Activated CD4-positive, alpha-beta T cell treated with anti-CD3 and anti-CD28 coated beads for 36 hours (primary cell): ENCODE measurements around the gene CHI3L2. TPM values are rescaled to one million over a fixed set of nuclear protein-coding genes. Genes with fewer than 3 reads are reported as not detected.

Experiments used
- ATAC-seq: fragments of 200-7000 bp; cut with Tn5 transposase; one replicate; pipeline ENCODE4 v1.10.0; 2021; ENCODE audit warnings: mild to moderate bottlenecking, moderate library complexity
- CTCF ChIA-PET: fragments of 350-600 bp; sonication (Branson Sonifier 250); formaldehyde crosslinking; loops from one replicate; lab custom pipeline; 2021; ENCODE audit warnings: antibody characterized with exemption; lab: Charles Lee
- POLR2A ChIA-PET: fragments of 350-600 bp; sonication (Branson Sonifier 250); formaldehyde crosslinking; loops from one replicate; lab custom pipeline; 2021; ENCODE audit warnings: antibody characterized with exemption, inconsistent platforms; lab: Charles Lee
- DNase-seq: peaks from one replicate; pipeline ENCODE4 v3.0.0-alpha.2; 2020
- H3K27ac Mint-ChIP-seq: one replicate; pipeline ENCODE4 v1.8.0; 2021; ENCODE audit warnings: mixed read lengths
- H3K27me3 Mint-ChIP-seq: one replicate; pipeline ENCODE4 v1.8.0; 2021; ENCODE audit warnings: mixed read lengths
- H3K36me3 Mint-ChIP-seq: one replicate; pipeline ENCODE4 v1.8.0; 2021; ENCODE audit warnings: low read depth, mixed read lengths
- H3K4me1 Mint-ChIP-seq: one replicate; pipeline ENCODE4 v1.8.0; 2021; ENCODE audit warnings: mixed read lengths
- H3K4me3 Mint-ChIP-seq: one replicate; pipeline ENCODE4 v1.8.0; 2021; ENCODE audit warnings: mild to moderate bottlenecking, moderate library complexity, mixed read lengths
- H3K9me3 Mint-ChIP-seq: one replicate; pipeline ENCODE4 v1.8.0; 2021; ENCODE audit warnings: low read depth, mixed read lengths
- intact Hi-C, 2 experiments: fragments of 100-400 bp; cut with DNase I in 1 of 2; cut with micrococcal nuclease in 1 of 2; formaldehyde crosslinking; loops; one replicate each; pipeline versions ENCODE4 v1.14.2 to v1.15.1; 2022 to 2024; cut with DNase I, micrococcal nuclease
- total RNA-seq, 2 experiments: library from RNA; stranded (reverse); gene quantifications; one replicate each; pipeline ENCODE4 v1.2.3, GENCODE V29; 2021

CHI3L2 gene
- total RNA-seq, 2 experiments from 2014 or later = 12.7 TPM

GRCh38 chr1:111272081-111272480 lies 44.6 kb downstream of the CHI3L2 start:
- peaks cover 36% of the 10 kb centered on the region for H3K4me1 Mint-ChIP-seq
- DNase-seq (no peak), ATAC-seq (no peak)
- ChIA-PET CTCF (interaction anchor here (0.6 to 1.1 kb wide), 3 partner anchors 10 to 109 kb away, joined by 3 read pairs; no protein-coding TSS in a partner anchor), POLR2A (interaction anchor here (0.7 kb wide), 1 partner anchor 151 kb away, joined by 5 read pairs; no protein-coding TSS in a partner anchor)
- intact Hi-C loops = no loop called here
- H3K4me3 Mint-ChIP-seq = no peak overlapping the region
- H3K36me3 Mint-ChIP-seq = peaks cover 1% of the 10 kb centered on the region
- H3K9me3 Mint-ChIP-seq = peaks cover 5% of the 10 kb centered on the region
- H3K27me3 Mint-ChIP-seq = peaks cover 29% of the 10 kb centered on the region
- H3K27ac Mint-ChIP-seq = no peak overlapping the region

GRCh38 chr1:111274653-111275052 lies 47.1 kb downstream of the CHI3L2 start:
- no peak overlapping the region for H3K4me3 Mint-ChIP-seq
- peaks cover 28% of the 10 kb centered on the region for H3K27me3 Mint-ChIP-seq
- ATAC-seq (peak; percentile 82), DNase-seq (peak; percentile 32)
- POLR2A ChIA-PET = interaction anchor here (0.6 to 1.2 kb wide), 2 partner anchors 55 to 766 kb away, joined by 3 to 4 read pairs; no protein-coding TSS in a partner anchor
- peaks cover 39% of the 10 kb centered on the region for H3K4me1 Mint-ChIP-seq
- CTCF ChIA-PET = interaction anchor here (0.9 to 1.6 kb wide), 8 partner anchors 14 to 76 kb away, joined by 3 to 6 read pairs (median 4); no protein-coding TSS in a partner anchor
- H3K27ac Mint-ChIP-seq = peak overlapping the region; percentile 24
- intact Hi-C loops = loop anchor here (2.0 kb wide), 2 partner anchors 46 to 52 kb away; no protein-coding TSS in a partner anchor
- H3K9me3 Mint-ChIP-seq = peaks cover 5% of the 10 kb centered on the region
- H3K36me3 Mint-ChIP-seq = peaks cover 1% of the 10 kb centered on the region

GRCh38 chr1:111275079-111275478 lies 47.6 kb downstream of the CHI3L2 start:
- H3K27ac Mint-ChIP-seq = peak overlapping the region; percentile 51
- ATAC-seq (peak; percentile 74), DNase-seq (peak; percentile 63)
- intact Hi-C loops = loop anchor here (2.0 kb wide), 2 partner anchors 46 to 52 kb away; no protein-coding TSS in a partner anchor
- ChIA-PET POLR2A (interaction anchor here (0.6 to 1.2 kb wide), 2 partner anchors 55 to 765 kb away, joined by 3 to 4 read pairs; no protein-coding TSS in a partner anchor), CTCF (interaction anchor here (0.9 to 1.6 kb wide), 7 partner anchors 13 to 76 kb away, joined by 3 to 6 read pairs (median 3); no protein-coding TSS in a partner anchor)
- peaks cover 1% of the 10 kb centered on the region for H3K36me3 Mint-ChIP-seq
- H3K9me3 Mint-ChIP-seq = peaks cover 5% of the 10 kb centered on the region
- H3K27me3 Mint-ChIP-seq = peaks cover 25% of the 10 kb centered on the region
- H3K4me1 Mint-ChIP-seq = peaks cover 39% of the 10 kb centered on the region
- no peak overlapping the region for H3K4me3 Mint-ChIP-seq

GRCh38 chr1:111275780-111276433 lies 48.4 kb downstream of the CHI3L2 start:
- ATAC-seq = no peak
- DNase-seq = no peak
- Mint-ChIP-seq H3K27ac (peak overlapping the region; percentile 69), H3K4me3 (no peak overlapping the region), H3K4me1 (peaks cover 37% of the 10 kb centered on the region), H3K36me3 (peaks cover 1% of the 10 kb centered on the region), H3K27me3 (peaks cover 18% of the 10 kb centered on the region), H3K9me3 (peaks cover 5% of the 10 kb centered on the region)
- ChIA-PET CTCF (no interaction called here), POLR2A (no interaction called here)
- intact Hi-C loops = loop anchor here (2.0 kb wide), 2 partner anchors 47 to 53 kb away; no protein-coding TSS in a partner anchor

- no peak for DNase-seq
- Mint-ChIP-seq H3K36me3 (no peaks in the 10 kb centered on the region), H3K9me3 (peaks cover 5% of the 10 kb centered on the region), H3K4me3 (no peak overlapping the region), H3K4me1 (peaks cover 28% of the 10 kb centered on the region), H3K27me3 (no peaks in the 10 kb centered on the region), H3K27ac (no peak overlapping the region)
- POLR2A ChIA-PET = no interaction called here
- CTCF ChIA-PET = interaction anchor here (1.2 kb wide), 3 partner anchors 8 to 56 kb away, joined by 3 to 5 read pairs (median 3); no protein-coding TSS in a partner anchor
- ATAC-seq = no peak
- intact Hi-C loops = no loop called here
Measured at GRCh38 chr1:111279144-111279543, 51.6 kb downstream of the CHI3L2 start.

GRCh38 chr1:111280267-111280666 lies 52.8 kb downstream of the CHI3L2 start:
- intact Hi-C loops = no loop called here
- no peak overlapping the region for H3K4me3 Mint-ChIP-seq
- ATAC-seq (no peak), DNase-seq (no peak)
- H3K4me1 Mint-ChIP-seq = peaks cover 17% of the 10 kb centered on the region
- H3K27ac Mint-ChIP-seq = no peak overlapping the region
- ChIA-PET POLR2A (no interaction called here), CTCF (interaction anchor here (1.2 kb wide), 3 partner anchors 9 to 57 kb away, joined by 3 to 5 read pairs (median 3); no protein-coding TSS in a partner anchor)
- no peaks in the 10 kb centered on the region for H3K27me3 Mint-ChIP-seq
- no peaks in the 10 kb centered on the region for H3K36me3 Mint-ChIP-seq
- peaks cover 5% of the 10 kb centered on the region for H3K9me3 Mint-ChIP-seq

- Mint-ChIP-seq H3K27ac (no peak overlapping the region), H3K27me3 (no peaks in the 10 kb centered on the region), H3K4me3 (no peak overlapping the region), H3K36me3 (no peaks in the 10 kb centered on the region), H3K4me1 (peaks cover 7% of the 10 kb centered on the region), H3K9me3 (peaks cover 2% of the 10 kb centered on the region)
- DNase-seq (no peak), ATAC-seq (no peak)
- intact Hi-C loops = no loop called here
- ChIA-PET POLR2A (no interaction called here), CTCF (interaction anchor here (0.6 to 0.9 kb wide), 4 partner anchors 9 to 49 kb away, joined by 3 read pairs; no protein-coding TSS in a partner anchor)
Measured at GRCh38 chr1:111281411-111281810, 53.9 kb downstream of the CHI3L2 start.

- no peak for ATAC-seq
- Mint-ChIP-seq H3K4me1 (peaks cover 2% of the 10 kb centered on the region), H3K4me3 (no peak overlapping the region), H3K27ac (no peak overlapping the region), H3K9me3 (no peaks in the 10 kb centered on the region), H3K27me3 (no peaks in the 10 kb centered on the region), H3K36me3 (no peaks in the 10 kb centered on the region)
- ChIA-PET CTCF (no interaction called here), POLR2A (no interaction called here)
- no peak for DNase-seq
- intact Hi-C loops = no loop called here
Measured at GRCh38 chr1:111283838-111284237, 56.3 kb downstream of the CHI3L2 start.

GRCh38 chr1:111285879-111286278 lies 58.4 kb downstream of the CHI3L2 start:
- H3K36me3 Mint-ChIP-seq = no peaks in the 10 kb centered on the region
- no peak for ATAC-seq
- no peaks in the 10 kb centered on the region for H3K27me3 Mint-ChIP-seq
- no peaks in the 10 kb centered on the region for H3K4me1 Mint-ChIP-seq
- no peak for DNase-seq
- H3K4me3 Mint-ChIP-seq = no peak overlapping the region
- no peaks in the 10 kb centered on the region for H3K9me3 Mint-ChIP-seq
- intact Hi-C loops = no loop called here
- CTCF ChIA-PET = no interaction called here
- POLR2A ChIA-PET = no interaction called here
- no peak overlapping the region for H3K27ac Mint-ChIP-seq

- DNase-seq (no peak), ATAC-seq (no peak)
- no peak overlapping the region for H3K27ac Mint-ChIP-seq
- H3K27me3 Mint-ChIP-seq = no peaks in the 10 kb centered on the region
- no peaks in the 10 kb centered on the region for H3K9me3 Mint-ChIP-seq
- no peak overlapping the region for H3K4me3 Mint-ChIP-seq
- no peaks in the 10 kb centered on the region for H3K36me3 Mint-ChIP-seq
- ChIA-PET CTCF (no interaction called here), POLR2A (no interaction called here)
- no peaks in the 10 kb centered on the region for H3K4me1 Mint-ChIP-seq
- intact Hi-C loops = no loop called here
Measured at GRCh38 chr1:111286912-111287311, 59.4 kb downstream of the CHI3L2 start.

- no peaks in the 10 kb centered on the region for H3K9me3 Mint-ChIP-seq
- no peaks in the 10 kb centered on the region for H3K36me3 Mint-ChIP-seq
- no peak overlapping the region for H3K27ac Mint-ChIP-seq
- no peak for ATAC-seq
- POLR2A ChIA-PET = no interaction called here
- CTCF ChIA-PET = interaction anchor here (0.6 to 1.0 kb wide), 4 partner anchors 25 to 509 kb away, joined by 3 read pairs; no protein-coding TSS in a partner anchor
- intact Hi-C loops = no loop called here
- no peaks in the 10 kb centered on the region for H3K27me3 Mint-ChIP-seq
- H3K4me1 Mint-ChIP-seq = peaks cover 5% of the 10 kb centered on the region
- no peak overlapping the region for H3K4me3 Mint-ChIP-seq
- DNase-seq = no peak
Measured at GRCh38 chr1:111289371-111289770, 61.9 kb downstream of the CHI3L2 start.
